Heart left ventricle (tissue), 16 donors: ENCODE measurements around the gene TRIM3. TPM values are rescaled to one million over a fixed set of nuclear protein-coding genes. Genes with fewer than 3 reads are reported as not detected.
A peak's percentile ranks its signal among the peaks of the same experiment; 100 is the strongest.
"Not testable (repeated sequence)": the region's sequence is repeated elsewhere in the genome, so short reads cannot be mapped to it uniquely, and the experiment has no call there.

Experiments used
- ATAC-seq, 4 donors: fragments of 200-7000 bp; cut with Tn5 transposase; one replicate each; pipeline ENCODE4 v1.9.1; 2020 to 2022; ENCODE audit warnings: moderate library complexity in 4 of 4, mild to moderate bottlenecking in 3 of 4, moderate number of reproducible peaks in 1 of 4
- DNase-seq, 5 donors: peaks; one replicate each; pipeline ENCODE4 v3.0.0-alpha.2; 2020
- H3K27ac ChIP-seq, 12 donors: fragments of 200-600 bp; sonication (generic) in 4 of 12; one replicate each; pipeline versions ENCODE4 v1.5.0 to v1.8.0; 2016 to 2022; ENCODE audit warnings: mild to moderate bottlenecking in 2 of 12
- H3K27me3 ChIP-seq, 9 donors: fragments of 200-600 bp; sonication (generic) in 2 of 9; one replicate each; pipeline versions ENCODE4 v1.5.1 to v1.8.0; 2016 to 2022; ENCODE audit warnings: mild to moderate bottlenecking in 3 of 9
- H3K36me3 ChIP-seq, 9 donors: fragments of 200-600 bp; sonication (generic) in 2 of 9; one replicate each; pipeline versions ENCODE4 v1.5.0 to v1.8.0; 2018 to 2022; ENCODE audit warnings: mild to moderate bottlenecking in 2 of 9
- H3K4me1 ChIP-seq, 12 donors: fragments of 200-600 bp; sonication (generic) in 4 of 12; one replicate each; pipeline versions ENCODE4 v1.5.0 to v1.8.0; 2016 to 2022; ENCODE audit warnings: mild to moderate bottlenecking in 3 of 12
- H3K4me3 ChIP-seq, 12 donors: fragments of 200-600 bp; sonication (generic) in 4 of 12; one replicate each; pipeline versions ENCODE4 v1.5.0 to v1.8.0; 2017 to 2022; ENCODE audit warnings: mild to moderate bottlenecking in 9 of 12, moderate library complexity in 4 of 12
- H3K9me3 ChIP-seq, 12 donors: fragments of 200-600 bp; sonication (generic) in 4 of 12; one replicate each; pipeline versions ENCODE4 v1.5.0 to v1.8.0; 2016 to 2022; ENCODE audit warnings: mild to moderate bottlenecking in 1 of 12
- CTCF ChIP-seq, 12 donors: fragments of 200-600 bp; sonication (generic) in 4 of 12; IDR thresholded peaks; one replicate each; pipeline versions ENCODE4 v1.5.0 to v1.8.0; 2018 to 2022; ENCODE audit warnings: antibody characterized with exemption in 12 of 12, mild to moderate bottlenecking in 5 of 12
- POLR2A ChIP-seq, 2 donors: fragments of 450-650 bp; IDR thresholded peaks; one replicate each; pipeline ENCODE4 v1.6.1; 2017; ENCODE audit warnings: antibody characterized with exemption in 2 of 2, mild to moderate bottlenecking in 2 of 2, moderate library complexity in 2 of 2
- WGBS, 4 donors: extraction: QIAGEN DNeasy Blood & Tissue Kit in 2 of 4; methylation state at CpG; one replicate each; pipeline versions ENCODE4 v1.1.5 to v1.1.7; 2013 to 2018; 5-methylcytosine and 5-hydroxymethylcytosine counted together
- intact Hi-C, 10 donors: fragments of 100-400 bp; cut with DNase I; formaldehyde crosslinking; loops; one replicate each; pipeline versions ENCODE4 v1.11.1 to v1.14.2; 2022
- long read RNA-seq, 3 donors: library from polyadenylated mRNA; unstranded; transcript quantifications; one replicate each; pipeline ENCODE4 v2.0.0, GENCODE V29; 2020 to 2021
- polyA plus RNA-seq, 2 donors: library from polyadenylated mRNA; stranded (reverse); fragments of 200-250 nt; gene quantifications; one replicate each; pipeline ENCODE4 v1.2.3, GENCODE V29; 2013
- total RNA-seq, 9 donors: library from RNA; depleted of rRNA in 2 of 9; stranded (reverse); fragments of >200 nt in 2 of 9; fragmentation: NEBNext Ultra II Directional in 3 of 9; extraction: Animal tissue kit (Norgen Biotek cat#: 25700) in 3 of 9; gene quantifications; one replicate each; pipeline versions ENCODE4 v1.1.0 to v1.2.4, GENCODE V29; 2016 to 2023
- donor health status: ischemic (EF 13 %, LVEDD 7.1; RV severe dilation, severe dysfunction).
- donor health status: healthy with polysubstance abuse.
- donor health status: DM: no; HTN: yes; CAD: no.
- donor health status: DM: no; HTN: no; CAD: no.
- donor health status: ischemic (EF 25% LVEDD 6.9; RV normal size, moderate dysfunction).
- donor health status: ischemic (EF 25% LVEDD 5.7; RV mildly dilated, moderate dysfunction).
- donor health status: healthy.
- donor health status: DM: yes; HTN: yes; CAD: no.
- donor health status: ischemic (EF 35%, LVEDD 5.7; RV mildly dilated, moderate dysfunction).
- donor health status: nonischemic (EF 11% LVEDD 7.7; RV severe dilation, severe dysfunction).
- donor health status: DM: yes; HTN: yes; CAD: no.
- donor health status: PGD.
- donor health status: ischemic (EF 29% LVEDD 5.4; RV normal size, mild dysfunction).
- donor health status: nonischemic (EF 23%, LVEDD 6.1; RV moderate dilation, normal function).

TRIM3 gene
- total RNA-seq (10 to 100 TPM in 6 of 9 donors, 1 to 10 TPM in 3; 7.7 to 18.8 (median 10.4) TPM), polyA plus RNA-seq (10 to 100 TPM in 1 of 2 donors, 1 to 10 TPM in 1; 9.8 to 14.7 TPM)
- long read RNA-seq, donor 1, transcript TRIM3-201 (12 exons, 2,879 nt): major isoform, 25 of 38 reads
- long read RNA-seq, donor 1, partial matches to known transcripts: 4 of 38 reads
- long read RNA-seq, donor 1, other reads (novel, unspliced or antisense): 8 of 38 reads
- long read RNA-seq, donor 2, transcript TRIM3-201 (12 exons, 2,879 nt): major isoform, 7 of 13 reads
- long read RNA-seq, donor 2, partial matches to known transcripts: 1 of 13 reads
- long read RNA-seq, donor 2, other reads (novel, unspliced or antisense): 5 of 13 reads
- long read RNA-seq, donor 3, transcript TRIM3-201 (12 exons, 2,879 nt): major isoform, 23 of 32 reads
- long read RNA-seq, donor 3, partial matches to known transcripts: 1 of 32 reads
- long read RNA-seq, donor 3, other reads (novel, unspliced or antisense): 8 of 32 reads

GRCh38 chr11:6473451-6474412 is at the start of gene TRIM3:
Gene TRIM3 (minus strand): TSS chr11:6473941. CDS start chr11:6465695, 8,246 bp downstream.
- ATAC-seq: peak; percentile 70 to 93 (median 88)

DNA sequence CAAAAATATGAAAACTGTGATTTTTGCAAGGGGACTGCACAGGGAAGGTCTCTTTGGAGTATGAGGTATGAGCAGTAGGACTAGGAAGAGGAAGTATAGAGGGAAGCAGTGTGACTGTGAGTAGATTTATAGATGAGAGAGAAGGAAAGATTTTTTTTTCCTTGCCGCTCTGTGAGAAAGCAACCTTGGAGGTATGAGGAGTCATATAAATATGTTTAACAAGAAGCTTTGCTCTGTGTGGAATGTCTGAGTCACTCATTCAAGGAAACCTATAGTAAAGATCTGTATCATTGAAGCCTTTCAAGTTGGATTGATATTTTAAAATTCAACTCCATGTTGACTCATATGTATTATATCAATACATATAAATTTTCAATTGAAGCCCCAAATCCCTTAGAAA is 49.5 kb upstream of the TRIM3 start:
- Histone ChIP-seq H3K9me3 (no peaks in the 10 kb centered on the region), H3K27ac (no peak overlapping the region), H3K36me3 (peaks cover 0 to 42% (median 21%) of the 10 kb centered on the region in 9 donors), H3K4me1 (no peaks in the 10 kb centered on the region), H3K27me3 (no peaks in the 10 kb centered on the region), H3K4me3 (no peak overlapping the region)
- TF ChIP-seq CTCF (IDR thresholded peaks at IDR 0.05): no peak
- TF ChIP-seq POLR2A (IDR thresholded peaks at IDR 0.05): no peak
- DNase-seq (no peak), ATAC-seq (no peak)
- WGBS, 4 donors: 2 to 95% (median 68%) methylated on average over 1 of the region's 1 CpG
- intact Hi-C loops: no loop called here

More at GRCh38 chr11:6473451-6474412, at the start of gene TRIM3:
- Histone ChIP-seq H3K27me3 (no peaks in the 10 kb centered on the region), H3K4me3 (peak within 1 kb of the TSS; percentile 62 to 99 (median 86)), H3K9me3 (no peaks in the 10 kb centered on the region), H3K4me1 (peaks cover 0 to 35% (median 20%) of the 10 kb centered on the region in 12 donors), H3K27ac (peak within 1 kb of the TSS; percentile 84 to 97 (median 93)), H3K36me3 (peaks cover 0 to 27% (median 23%) of the 10 kb centered on the region in 9 donors)
- DNase-seq: peak; percentile 96 to 97 (median 96)
- intact Hi-C loops: loop anchor here in 3 of 10 donors (2.0 to 10.0 kb wide), 4 partner anchors 81 to 239 kb away; partner anchors contain the start of genes SMPD1 (in 2 of the 3), CNGA4 (in 1 of the 3), FHIP1B (in 1 of the 3) and MRPL17 (in 1 of the 3)
- 0 to 1% (median 0%) methylated on average over 19 to 87 of the region's 87 CpGs for WGBS, 4 donors
- TF ChIP-seq POLR2A (IDR thresholded peaks at IDR 0.05) (peak; percentile 83 to 87), CTCF (IDR thresholded peaks at IDR 0.05) (peak in 4 of 12 donors; percentile 23 to 47 (median 40))

GRCh38 chr11:6521946-6522345 is 48.2 kb upstream of the TRIM3 start:
- ATAC-seq, intact Hi-C loops, H3K27ac ChIP-seq: not testable (repeated sequence)

GRCh38 chr11:6520265-6520664 is 46.5 kb upstream of the TRIM3 start:
- H3K4me1 ChIP-seq: peaks cover 0 to 13% (median 0%) of the 10 kb centered on the region in 12 donors
- no peak overlapping the region for H3K4me3 ChIP-seq
- H3K27me3 ChIP-seq: no peaks in the 10 kb centered on the region
- intact Hi-C loops: no loop called here
- ATAC-seq (no peak), DNase-seq (no peak)
- TF ChIP-seq POLR2A (IDR thresholded peaks at IDR 0.05): no peak
- no peak for TF ChIP-seq CTCF (IDR thresholded peaks at IDR 0.05)
- H3K36me3 ChIP-seq: peaks cover 0 to 55% (median 24%) of the 10 kb centered on the region in 9 donors
- H3K27ac ChIP-seq: no peak overlapping the region
- WGBS, 4 donors: 84 to 99% (median 89%) methylated on average over 3 of the region's 3 CpGs
- H3K9me3 ChIP-seq: no peaks in the 10 kb centered on the region

More at GRCh38 chr11:6521946-6522345, 48.2 kb upstream of the TRIM3 start:
- not testable (repeated sequence) for H3K4me1 ChIP-seq, H3K27me3 ChIP-seq, H3K9me3 ChIP-seq, DNase-seq, H3K4me3 ChIP-seq
- peaks cover 0 to 54% (median 24%) of the 10 kb centered on the region in 9 donors for H3K36me3 ChIP-seq
- WGBS, 4 donors: 96 to 99% (median 97%) methylated on average over 3 of the region's 3 CpGs
